ENCODE results near the gene VAMP8. TPM values are rescaled to one million over a fixed set of nuclear protein-coding genes. Genes with fewer than 3 reads are reported as not detected.
"Not testable (repeated sequence)": the region's sequence is repeated elsewhere in the genome, so short reads cannot be mapped to it uniquely, and the experiment has no call there.

The VAMP8 gene
- total RNA-seq, 8 experiments from 2014 or later: 0.50 to 14.7 (median 2.0) TPM

- in situ Hi-C loops (cut with MboI; ENCODE audit: low pct_unique_long_range_greater_than_20kb in 2 of 9, low sequenced_read_pairs in 9 of 9, unreplicated experiment in 9 of 9): loop anchor here in 3 of 9 experiments (10.0 to 25.0 kb wide), 2 partner anchors 102 to 115 kb away; no protein-coding TSS in a partner anchor
- H3K4me1 ChIP-seq (replicated peaks in 1 of 2): peaks cover 20 to 26% of the 10 kb centered on the region in 2 donors
- peak overlapping the region; percentile 69 to 97 (median 86) for H3K4me3 ChIP-seq
- ATAC-seq (replicated peaks in 6 of 8): peak; percentile 12 to 60 (median 44)
- H3K27ac ChIP-seq: peak overlapping the region; percentile 100
- WGBS, 10 experiments: 0% methylated on average over 1 to 5 of the region's 67 CpGs; no CpG with 5 or more reads in 4 of the 10 experiments
Observed at GRCh38 chr2:85539361-85540132, 37.8 kb upstream of the VAMP8 start.

- WGBS, 10 experiments: 0 to 10% (median 3%) methylated on average over 2 to 11 of the region's 11 CpGs
- Histone ChIP-seq H3K4me1 (replicated peaks in 1 of 2) (peaks cover 20 to 26% of the 10 kb centered on the region in 2 donors), H3K4me3 (peak overlapping the region; percentile 69 to 97 (median 86)), H3K27ac (no peak overlapping the region)
- no peak for ATAC-seq (replicated peaks in 6 of 8)
- in situ Hi-C loops (cut with MboI; ENCODE audit: low pct_unique_long_range_greater_than_20kb in 2 of 9, low sequenced_read_pairs in 9 of 9, unreplicated experiment in 9 of 9): loop anchor here in 3 of 9 experiments (10.0 to 25.0 kb wide), 2 partner anchors 103 to 115 kb away; no protein-coding TSS in a partner anchor
Observed at GRCh38 chr2:85540133-85540648, 37.2 kb upstream of the VAMP8 start.

DNA sequence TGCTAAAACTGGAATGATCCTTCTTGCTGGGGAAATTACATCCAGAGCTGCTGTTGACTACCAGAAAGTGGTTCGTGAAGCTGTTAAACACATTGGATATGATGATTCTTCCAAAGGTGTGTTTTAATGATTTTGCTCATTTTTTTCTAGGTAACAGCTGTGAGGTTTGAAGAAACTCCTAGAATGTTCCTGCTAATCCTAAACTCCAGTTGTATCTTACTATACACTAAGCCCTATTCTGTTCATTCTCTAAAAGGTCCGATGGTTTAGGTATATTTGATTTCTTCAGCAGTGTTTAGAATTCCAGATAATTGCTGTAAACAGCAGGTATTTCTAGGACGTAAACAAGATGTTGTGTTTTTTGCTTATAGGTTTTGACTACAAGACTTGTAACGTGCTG, 36.1 kb upstream of the VAMP8 start:
- peak overlapping the region in 4 of 5 donors; percentile 69 to 97 (median 86) for H3K4me3 ChIP-seq
- peaks cover 19 to 24% of the 10 kb centered on the region in 2 donors for H3K4me1 ChIP-seq (replicated peaks in 1 of 2)
- no peak for ATAC-seq (replicated peaks in 6 of 8)
- in situ Hi-C loops (cut with MboI; ENCODE audit: low pct_unique_long_range_greater_than_20kb in 2 of 9, low sequenced_read_pairs in 9 of 9, unreplicated experiment in 9 of 9): loop anchor here in 3 of 9 experiments (10.0 to 25.0 kb wide), 2 partner anchors 104 to 116 kb away; no protein-coding TSS in a partner anchor
- 0 to 100% (median 60%) methylated on average over 1 to 4 of the region's 4 CpGs; no CpG with 5 or more reads in 1 of the 10 experiments for WGBS, 10 experiments
- H3K27ac ChIP-seq: no peak overlapping the region

GRCh38 chr2:85541753-85542457, 35.5 kb upstream of the VAMP8 start:
- no peak for ATAC-seq (replicated peaks in 6 of 8)
- peak overlapping the region in 2 of 5 donors; percentile 69 to 91 for H3K4me3 ChIP-seq
- 7 to 100% (median 59%) methylated on average over 2 to 4 of the region's 5 CpGs; no CpG with 5 or more reads in 4 of the 10 experiments for WGBS, 10 experiments
- H3K27ac ChIP-seq: no peak overlapping the region
- peaks cover 13 to 18% of the 10 kb centered on the region in 2 donors for H3K4me1 ChIP-seq (replicated peaks in 1 of 2)
- in situ Hi-C loops (cut with MboI; ENCODE audit: low pct_unique_long_range_greater_than_20kb in 2 of 9, low sequenced_read_pairs in 9 of 9, unreplicated experiment in 9 of 9): loop anchor here in 3 of 9 experiments (10.0 to 25.0 kb wide), 2 partner anchors 105 to 117 kb away; no protein-coding TSS in a partner anchor

GRCh38 chr2:85542777-85543176, 34.6 kb upstream of the VAMP8 start:
- peaks cover 10 to 12% of the 10 kb centered on the region in 2 donors for H3K4me1 ChIP-seq (replicated peaks in 1 of 2)

GRCh38 chr2:85544254-85544691, 33.1 kb upstream of the VAMP8 start:
- not testable (repeated sequence) for H3K27ac ChIP-seq; H3K4me3 ChIP-seq; H3K4me1 ChIP-seq (replicated peaks in 1 of 2)
- WGBS, 10 experiments: 40 to 100% (median 92%) methylated on average over 1 to 2 of the region's 3 CpGs; no CpG with 5 or more reads in 7 of the 10 experiments
- in situ Hi-C loops (cut with MboI; ENCODE audit: low pct_unique_long_range_greater_than_20kb in 2 of 9, low sequenced_read_pairs in 9 of 9, unreplicated experiment in 9 of 9): loop anchor here in 3 of 9 experiments (10.0 to 25.0 kb wide), 2 partner anchors 107 to 119 kb away; no protein-coding TSS in a partner anchor
- ATAC-seq (replicated peaks in 6 of 8): peak in 1 of 8 experiments; percentile 0

More at GRCh38 chr2:85542777-85543176, 34.6 kb upstream of the VAMP8 start:
- Histone ChIP-seq H3K4me3 (no peak overlapping the region), H3K27ac (no peak overlapping the region)
- in situ Hi-C loops (cut with MboI; ENCODE audit: low pct_unique_long_range_greater_than_20kb in 2 of 9, low sequenced_read_pairs in 9 of 9, unreplicated experiment in 9 of 9): loop anchor here in 3 of 9 experiments (10.0 to 25.0 kb wide), 2 partner anchors 105 to 118 kb away; no protein-coding TSS in a partner anchor
- ATAC-seq (replicated peaks in 6 of 8): no peak
- WGBS, 10 experiments: 50 to 100% (median 90%) methylated on average over 2 to 4 of the region's 4 CpGs; no CpG with 5 or more reads in 2 of the 10 experiments

DNA sequence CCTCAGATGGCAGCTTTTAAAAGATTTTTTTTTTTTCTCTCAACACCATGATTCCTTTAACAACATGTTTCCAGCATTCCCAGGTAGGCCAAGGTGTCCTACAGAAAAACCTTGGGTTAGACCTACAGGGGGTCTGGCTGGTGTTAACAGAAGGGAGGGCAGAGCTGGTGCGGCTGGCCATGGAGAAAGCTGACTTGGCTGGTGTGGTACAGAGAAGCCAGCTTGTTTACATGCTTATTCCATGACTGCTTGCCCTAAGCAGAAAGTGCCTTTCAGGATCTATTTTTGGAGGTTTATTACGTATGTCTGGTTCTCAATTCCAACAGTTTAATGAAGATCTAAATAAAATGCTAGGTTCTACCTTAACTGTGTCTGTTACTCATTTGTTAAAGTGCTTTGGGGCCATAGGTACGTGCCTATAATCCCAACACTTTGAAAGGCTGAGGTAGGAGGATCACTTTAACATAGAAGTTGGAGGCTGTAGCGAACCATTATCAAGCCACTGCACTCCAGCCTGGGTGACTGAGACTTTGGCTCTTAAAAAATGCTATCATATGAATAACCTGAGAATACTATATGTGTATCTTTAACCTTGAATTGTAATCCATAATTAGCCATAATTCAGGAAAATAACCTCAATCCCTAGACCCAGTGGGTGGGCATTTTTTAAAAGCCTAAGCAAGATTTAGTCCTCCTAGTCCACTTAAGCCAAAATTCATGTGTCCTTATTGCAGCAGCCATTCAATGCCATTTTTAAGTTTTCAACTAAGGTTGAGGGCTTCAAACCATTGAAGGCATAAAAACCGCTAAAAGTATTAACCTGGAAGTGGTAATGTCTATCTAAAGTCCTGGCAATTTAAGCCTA, 32.2 kb upstream of the VAMP8 start:
- H3K4me3 ChIP-seq; H3K27ac ChIP-seq; H3K4me1 ChIP-seq (replicated peaks in 1 of 2): not testable (repeated sequence)
- peak in 1 of 8 experiments; percentile 0 for ATAC-seq (replicated peaks in 6 of 8)
- WGBS, 10 experiments: 58 to 100% (median 100%) methylated on average over 1 to 2 of the region's 5 CpGs; no CpG with 5 or more reads in 1 of the 10 experiments
- in situ Hi-C loops (cut with MboI; ENCODE audit: low pct_unique_long_range_greater_than_20kb in 2 of 9, low sequenced_read_pairs in 9 of 9, unreplicated experiment in 9 of 9): loop anchor here in 3 of 9 experiments (10.0 to 25.0 kb wide), 2 partner anchors 108 to 120 kb away; no protein-coding TSS in a partner anchor

DNA sequence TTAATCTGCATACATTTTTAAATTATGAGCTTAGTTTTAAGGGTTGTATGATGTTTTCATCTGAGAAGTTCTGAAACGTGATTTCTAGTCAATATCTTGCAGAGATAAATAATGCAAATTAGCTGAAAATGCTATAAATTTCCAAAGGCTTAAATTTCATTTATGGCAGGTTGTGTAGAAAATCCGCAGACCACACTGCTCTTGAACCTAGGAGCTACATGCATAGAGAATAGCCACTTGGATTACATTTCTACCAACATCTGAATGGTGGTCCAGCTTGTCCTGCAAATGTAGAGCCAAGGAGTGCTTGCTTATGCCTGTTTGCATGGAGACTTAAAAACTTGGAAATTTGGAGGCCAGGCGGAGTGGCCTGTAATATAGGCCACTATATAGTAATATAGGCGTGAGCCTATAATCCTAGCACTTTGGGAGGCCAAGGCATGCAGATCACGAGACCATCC, 31.6 kb upstream of the VAMP8 start:
- Histone ChIP-seq H3K4me1 (replicated peaks in 1 of 2) (peaks cover 6 to 9% of the 10 kb centered on the region in 2 donors), H3K27ac (no peak overlapping the region), H3K4me3 (no peak overlapping the region)
- in situ Hi-C loops (cut with MboI; ENCODE audit: low pct_unique_long_range_greater_than_20kb in 2 of 9, low sequenced_read_pairs in 9 of 9, unreplicated experiment in 9 of 9): loop anchor here in 3 of 9 experiments (10.0 to 25.0 kb wide), 2 partner anchors 109 to 121 kb away; no protein-coding TSS in a partner anchor
- ATAC-seq (replicated peaks in 6 of 8): peak in 5 of 8 experiments; percentile 3 to 17 (median 6)
- WGBS, 10 experiments: 48 to 95% (median 84%) methylated on average over 1 to 5 of the region's 5 CpGs; no CpG with 5 or more reads in 1 of the 10 experiments

GRCh38 chr2:85547089-85547858, 30.1 kb upstream of the VAMP8 start:
- Histone ChIP-seq H3K27ac (no peak overlapping the region), H3K4me1 (replicated peaks in 1 of 2) (no peaks in the 10 kb centered on the region), H3K4me3 (no peak overlapping the region)
- 100% methylated on average over 1 of the region's 1 CpG; no CpG with 5 or more reads in 8 of the 10 experiments for WGBS, 10 experiments
- in situ Hi-C loops (cut with MboI; ENCODE audit: low pct_unique_long_range_greater_than_20kb in 2 of 9, low sequenced_read_pairs in 9 of 9, unreplicated experiment in 9 of 9): loop anchor here in 3 of 9 experiments (10.0 to 25.0 kb wide), 2 partner anchors 110 to 122 kb away; no protein-coding TSS in a partner anchor
- ATAC-seq (replicated peaks in 6 of 8): peak in 3 of 8 experiments; percentile 1 to 5 (median 2)

- peak in 1 of 8 experiments; percentile 6 for ATAC-seq (replicated peaks in 6 of 8)
- Histone ChIP-seq H3K27ac (no peak overlapping the region), H3K4me3 (no peak overlapping the region), H3K4me1 (replicated peaks in 1 of 2) (no peaks in the 10 kb centered on the region)
- in situ Hi-C loops (cut with MboI; ENCODE audit: low pct_unique_long_range_greater_than_20kb in 2 of 9, low sequenced_read_pairs in 9 of 9, unreplicated experiment in 9 of 9): loop anchor here in 3 of 9 experiments (10.0 to 25.0 kb wide), 2 partner anchors 111 to 123 kb away; no protein-coding TSS in a partner anchor
- WGBS, 10 experiments: 46 to 100% (median 86%) methylated on average over 1 to 6 of the region's 6 CpGs
Observed at GRCh38 chr2:85547859-85548607, 29.4 kb upstream of the VAMP8 start.

Data from motor neuron (in vitro differentiated cells).